Epithelial cell of prostate (primary cell): ENCODE data around the gene PCBP2.
"Not testable (repeated sequence)": the region's sequence is repeated elsewhere in the genome, so short reads cannot be mapped to it uniquely, and the experiment has no call there.

Experiments
- DNase-seq: peaks from one replicate; pipeline ENCODE4 v3.0.0-alpha.2; 2011; ENCODE audit warnings: low read depth, low spot score
- H3K27ac ChIP-seq: fragments of 450-650 bp; 2 replicates; pipeline ENCODE4 v1.5.1; 2017; ENCODE audit warnings: mild to moderate bottlenecking

The PCBP2 gene

DNA sequence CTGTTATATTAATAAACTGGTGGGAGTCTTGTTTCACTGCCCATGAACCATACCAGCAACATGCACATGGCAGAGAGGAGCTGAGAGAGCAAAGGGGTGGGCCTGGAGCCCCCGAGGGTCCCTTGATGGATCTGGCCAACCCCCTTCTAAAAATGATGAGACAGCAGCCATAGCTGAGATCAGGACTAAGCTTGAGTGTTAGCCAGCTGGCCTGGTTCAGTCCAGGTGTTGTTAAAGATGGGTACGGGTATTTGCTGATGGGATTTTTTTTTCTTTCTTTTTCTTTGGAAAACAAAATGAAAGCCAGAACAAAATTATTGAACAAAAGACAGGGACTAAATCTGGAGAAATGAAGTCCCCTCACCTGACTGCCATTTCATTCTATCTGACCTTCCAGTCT, 16.0 kb downstream of the PCBP2 start:
- peak overlapping the region; percentile 62 for H3K27ac ChIP-seq
- DNase-seq: no peak

DNA sequence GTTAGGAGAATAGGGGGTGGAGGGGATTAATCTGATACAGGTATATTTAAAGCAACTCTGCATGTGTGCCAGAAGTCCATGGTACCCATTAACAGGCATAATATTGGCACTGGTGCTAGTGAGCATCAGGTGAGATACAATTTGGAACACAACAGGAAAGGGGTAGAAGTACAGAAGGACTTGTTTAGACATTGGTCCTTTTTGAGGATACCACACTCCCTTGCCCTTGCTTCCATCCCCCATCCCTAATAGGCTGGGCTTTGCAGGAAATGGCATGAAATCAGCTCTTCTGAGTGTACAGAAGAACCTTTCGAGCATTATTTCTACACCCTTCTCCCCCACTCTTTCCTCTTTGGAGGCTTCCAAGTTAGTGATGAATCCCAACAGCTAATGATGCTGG, 16.4 kb downstream of the PCBP2 start:
- no peak for DNase-seq
- H3K27ac ChIP-seq: peak overlapping the region; percentile 62

DNA sequence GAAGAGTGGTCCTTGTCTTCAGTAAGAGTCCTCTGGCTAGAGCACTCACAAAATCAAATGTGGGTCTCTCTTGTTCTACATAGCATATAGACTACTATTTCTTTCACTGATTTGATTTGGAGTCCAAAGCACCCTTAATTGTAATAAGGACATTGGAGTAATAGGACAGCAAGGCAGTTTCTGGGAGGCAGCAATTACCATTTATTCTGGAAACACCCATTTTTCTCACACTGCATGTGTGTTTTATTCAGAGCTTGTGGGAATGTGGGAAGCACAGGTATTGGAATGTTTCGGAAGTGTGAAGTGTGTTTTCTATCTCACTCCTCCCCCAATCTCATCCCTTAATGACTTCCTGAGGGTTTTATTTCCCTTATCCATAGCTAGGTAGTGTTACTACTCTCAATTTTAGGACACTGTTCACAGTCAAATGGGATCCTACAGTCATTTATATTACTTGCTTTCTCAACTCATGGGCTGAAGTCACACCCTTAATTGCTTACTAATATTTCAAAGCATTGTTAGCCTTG, 20.2 kb downstream of the PCBP2 start:
- no peak overlapping the region for H3K27ac ChIP-seq
- DNase-seq: no peak

DNA sequence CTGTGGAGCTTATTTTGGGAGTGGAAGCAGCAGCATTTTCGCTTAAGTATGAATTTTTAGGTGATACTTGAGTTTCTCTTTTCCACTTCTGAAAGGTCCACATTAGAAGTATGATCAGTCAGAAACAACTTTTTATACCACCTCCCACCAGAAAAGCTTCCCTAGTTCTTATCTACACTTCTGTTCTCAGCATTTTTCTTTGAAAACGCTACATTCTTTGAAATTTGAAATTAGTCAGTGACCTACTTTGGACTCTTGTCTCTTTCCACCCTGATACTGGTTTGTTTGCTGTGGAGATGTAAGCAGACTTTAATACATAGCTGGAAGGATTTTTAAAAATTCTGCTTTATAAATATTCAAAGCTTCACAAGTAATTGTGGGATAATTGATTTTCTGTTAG, 22.2 kb downstream of the PCBP2 start:
- no peak for DNase-seq
- no peak overlapping the region for H3K27ac ChIP-seq

DNA sequence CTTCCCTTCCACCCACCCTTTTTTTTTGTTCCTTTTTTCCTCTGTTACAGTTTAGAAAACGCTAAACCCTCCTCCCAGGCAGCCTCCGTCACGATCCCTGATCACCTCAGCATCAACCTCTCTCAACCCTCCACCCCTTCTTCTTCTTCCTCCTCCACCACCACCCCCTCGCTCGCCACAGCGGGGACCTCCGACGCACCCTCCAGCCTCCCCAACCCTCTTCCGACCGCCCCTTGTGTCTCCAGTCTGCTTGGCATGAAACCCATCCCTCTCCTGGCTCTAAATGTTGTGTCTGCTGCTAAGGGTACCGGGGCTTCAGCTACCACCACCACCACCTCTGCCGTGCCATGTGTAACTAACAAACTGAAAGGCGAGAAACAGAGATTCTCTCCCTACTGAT, 22.9 kb downstream of the PCBP2 start:
- DNase-seq: no peak
- H3K27ac ChIP-seq: no peak overlapping the region

DNA sequence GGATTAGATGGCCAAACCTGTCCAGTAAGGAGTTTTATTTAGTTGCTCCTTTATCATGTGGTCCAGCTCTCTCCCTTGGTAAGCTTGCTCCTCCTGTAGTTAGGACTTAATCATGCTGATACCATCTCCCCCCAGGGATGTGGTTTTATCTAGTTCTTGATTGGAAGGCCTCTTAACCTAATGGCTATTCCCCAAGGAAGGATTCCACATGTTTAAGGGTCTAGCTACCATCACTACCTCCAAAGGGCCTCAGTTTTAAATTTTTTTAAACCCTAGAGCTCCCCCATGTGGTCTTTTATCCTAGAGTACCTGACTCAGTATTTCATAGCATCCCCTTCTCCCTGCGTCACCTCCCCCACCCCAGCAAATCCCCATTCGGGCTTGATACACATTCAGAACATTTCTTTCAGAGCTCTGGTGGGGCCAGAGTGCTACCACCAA, 24.9 kb downstream of the PCBP2 start:
- H3K27ac ChIP-seq: no peak overlapping the region
- DNase-seq: no peak

DNA sequence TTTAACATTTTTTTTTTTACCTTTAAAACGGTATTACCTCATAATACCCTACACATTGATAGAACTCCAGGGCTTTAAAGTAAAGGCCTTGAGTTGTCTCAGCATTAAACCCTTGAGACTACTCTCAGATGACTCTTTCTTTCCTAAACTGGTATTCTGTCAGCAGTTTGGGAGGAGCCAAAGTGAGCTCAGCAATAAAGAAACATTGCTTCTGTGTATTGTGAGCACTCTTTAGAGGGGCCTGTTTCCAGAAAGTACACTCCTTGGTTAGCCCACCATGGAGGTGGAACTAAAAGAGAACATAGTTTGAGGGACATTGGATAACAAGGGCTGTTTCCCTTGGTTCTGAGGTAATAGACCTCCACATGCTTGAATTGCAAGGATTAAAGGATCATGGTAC, 27.0 kb downstream of the PCBP2 start:
- peak overlapping the region; percentile 72 for H3K27ac ChIP-seq
- no peak for DNase-seq

DNA sequence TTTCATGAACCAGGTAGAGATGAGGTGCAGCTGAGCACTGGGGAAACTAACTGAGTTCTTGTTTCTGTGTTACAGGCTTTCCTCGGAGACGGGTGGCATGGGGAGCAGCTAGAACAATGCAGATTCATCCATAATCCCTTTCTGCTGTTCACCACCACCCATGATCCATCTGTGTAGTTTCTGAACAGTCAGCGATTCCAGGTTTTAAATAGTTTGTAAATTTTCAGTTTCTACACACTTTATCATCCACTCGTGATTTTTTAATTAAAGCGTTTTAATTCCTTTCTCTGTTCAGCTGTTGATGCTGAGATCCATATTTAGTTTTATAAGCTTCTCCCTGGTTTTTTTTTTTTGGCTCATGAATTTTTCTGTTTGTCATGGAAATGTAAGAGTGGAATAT, 27.4 kb downstream of the PCBP2 start:
- no peak for DNase-seq
- H3K27ac ChIP-seq: peak overlapping the region; percentile 72

DNA sequence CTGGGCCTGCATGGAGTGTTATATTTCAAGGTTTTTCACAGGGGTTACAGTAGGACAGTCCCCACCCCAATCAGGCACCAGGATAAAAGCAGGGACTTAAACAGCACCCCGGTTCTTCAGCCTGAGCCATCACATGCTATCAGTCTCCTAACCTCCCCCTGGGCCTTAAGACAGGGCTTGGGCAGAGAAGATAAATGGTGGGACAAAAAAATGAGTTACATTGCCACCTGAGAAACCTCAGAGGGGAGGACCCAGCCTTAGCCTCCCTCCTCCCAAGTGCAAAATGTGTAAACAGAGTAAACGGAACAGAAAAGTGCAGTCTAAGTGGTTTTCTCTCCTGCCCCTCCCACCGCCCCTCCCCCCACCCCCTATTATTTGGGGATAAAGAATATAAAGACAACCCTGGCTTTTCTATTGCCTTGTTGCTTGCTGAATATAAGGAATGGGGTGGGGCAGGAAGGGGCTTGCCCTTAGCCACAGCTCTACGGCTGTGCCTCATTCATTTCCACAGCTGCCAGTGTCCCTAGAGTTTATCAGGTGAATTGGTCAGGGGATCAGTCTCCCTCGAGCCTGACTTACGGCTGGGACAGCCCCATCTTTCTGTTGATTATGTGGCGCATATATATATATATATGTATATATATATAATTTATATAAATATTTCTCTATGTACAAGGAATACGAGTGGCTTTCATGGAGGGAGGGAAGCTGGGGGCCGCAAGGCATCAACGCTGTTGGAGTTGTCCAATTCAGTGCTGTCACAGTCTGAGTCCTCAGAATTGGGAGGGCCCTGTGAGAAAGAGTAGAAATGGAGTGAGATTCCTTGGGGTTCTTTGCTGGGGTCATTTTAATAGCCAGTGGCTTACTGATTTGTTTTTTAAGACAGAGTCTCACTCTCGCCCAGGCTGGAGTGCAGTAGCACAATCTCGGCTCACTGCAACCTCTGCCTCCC, 28.9 kb downstream of the PCBP2 start:
- no peak for DNase-seq

DNA sequence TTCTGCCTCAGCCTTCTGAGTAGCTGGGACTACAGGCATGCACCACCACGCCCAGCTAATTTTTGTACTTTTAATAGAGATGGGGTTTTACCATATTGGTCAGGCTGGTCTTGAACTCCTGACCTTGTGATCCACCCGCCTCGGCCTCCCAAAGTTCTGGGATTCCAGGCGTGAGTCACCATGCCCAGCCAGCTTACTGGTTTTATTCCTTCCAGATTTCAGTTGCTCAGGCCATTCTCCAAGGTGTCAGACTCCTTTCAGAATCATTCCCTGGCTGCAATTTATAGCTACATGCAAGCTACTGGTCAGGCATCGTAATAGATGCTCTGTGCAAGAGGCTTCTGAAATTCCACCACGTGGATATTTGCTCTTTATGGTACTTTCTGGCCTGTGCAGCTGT, 29.6 kb downstream of the PCBP2 start:
- peak overlapping the region; percentile 72 for H3K27ac ChIP-seq
- not testable (repeated sequence) for DNase-seq

More for the DNA sequence above, 28.9 kb downstream of the PCBP2 start:
- peak overlapping the region; percentile 72 for H3K27ac ChIP-seq

DNA sequence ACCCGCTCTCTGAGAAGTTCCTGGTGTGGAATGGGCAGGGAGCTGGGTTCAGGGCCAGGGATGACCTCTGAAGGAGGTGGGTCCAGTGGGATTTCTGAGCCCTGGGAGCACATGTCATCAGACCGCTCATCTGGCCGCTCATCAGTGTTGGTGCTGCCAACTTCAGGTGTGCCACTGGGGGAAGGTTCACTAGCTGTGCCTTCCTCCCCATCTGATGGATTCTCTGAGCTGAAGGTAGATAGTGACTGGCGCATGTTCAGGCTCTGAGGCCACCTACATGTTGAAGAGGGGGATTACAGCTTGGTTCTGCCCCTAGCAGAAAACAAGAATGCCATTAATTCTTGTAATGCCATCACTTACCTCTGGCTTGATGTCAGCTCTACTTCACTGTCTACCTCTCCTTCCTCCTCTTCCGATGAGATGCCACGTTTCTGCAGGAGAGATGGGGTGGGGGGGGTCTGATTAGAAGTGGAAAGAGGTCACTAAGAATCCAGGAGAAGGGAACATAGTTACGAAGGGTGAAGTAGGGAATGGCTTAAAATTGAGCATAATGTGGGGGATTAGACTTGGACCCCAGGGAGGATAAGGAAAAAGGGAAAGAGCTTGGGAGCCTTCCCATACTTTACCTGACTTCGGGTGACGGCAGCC, 30.2 kb downstream of the PCBP2 start:
- peak overlapping the region; percentile 72 for H3K27ac ChIP-seq
- no peak for DNase-seq

DNA sequence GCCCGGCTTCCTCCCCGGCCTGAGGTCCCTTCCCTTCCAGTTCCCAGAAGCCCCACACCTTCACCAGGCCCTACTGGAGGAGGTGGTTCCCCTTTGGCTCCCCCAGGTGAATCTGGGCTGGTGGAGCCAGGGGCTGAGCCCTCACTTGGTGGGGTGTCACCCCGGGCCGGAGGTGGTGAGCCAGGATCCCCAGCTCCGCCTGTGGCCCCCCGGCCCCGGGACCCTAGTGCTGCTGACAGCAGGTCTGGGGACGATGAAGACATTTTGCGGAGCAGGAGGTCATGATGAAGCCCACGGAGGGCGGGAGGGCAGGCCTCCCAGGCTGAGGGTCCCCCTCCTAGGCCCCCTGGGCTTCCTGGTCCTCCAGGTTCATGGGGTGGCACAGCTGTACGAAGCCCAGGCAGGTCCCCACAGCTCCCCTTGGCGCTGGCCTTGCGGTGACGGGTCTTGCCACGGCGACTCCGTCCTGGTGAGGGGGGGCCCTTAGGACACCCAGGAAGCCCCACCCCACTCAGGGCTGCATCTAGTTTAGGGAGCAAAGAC, 30.8 kb downstream of the PCBP2 start:
- H3K27ac ChIP-seq: peak overlapping the region; percentile 72

DNA sequence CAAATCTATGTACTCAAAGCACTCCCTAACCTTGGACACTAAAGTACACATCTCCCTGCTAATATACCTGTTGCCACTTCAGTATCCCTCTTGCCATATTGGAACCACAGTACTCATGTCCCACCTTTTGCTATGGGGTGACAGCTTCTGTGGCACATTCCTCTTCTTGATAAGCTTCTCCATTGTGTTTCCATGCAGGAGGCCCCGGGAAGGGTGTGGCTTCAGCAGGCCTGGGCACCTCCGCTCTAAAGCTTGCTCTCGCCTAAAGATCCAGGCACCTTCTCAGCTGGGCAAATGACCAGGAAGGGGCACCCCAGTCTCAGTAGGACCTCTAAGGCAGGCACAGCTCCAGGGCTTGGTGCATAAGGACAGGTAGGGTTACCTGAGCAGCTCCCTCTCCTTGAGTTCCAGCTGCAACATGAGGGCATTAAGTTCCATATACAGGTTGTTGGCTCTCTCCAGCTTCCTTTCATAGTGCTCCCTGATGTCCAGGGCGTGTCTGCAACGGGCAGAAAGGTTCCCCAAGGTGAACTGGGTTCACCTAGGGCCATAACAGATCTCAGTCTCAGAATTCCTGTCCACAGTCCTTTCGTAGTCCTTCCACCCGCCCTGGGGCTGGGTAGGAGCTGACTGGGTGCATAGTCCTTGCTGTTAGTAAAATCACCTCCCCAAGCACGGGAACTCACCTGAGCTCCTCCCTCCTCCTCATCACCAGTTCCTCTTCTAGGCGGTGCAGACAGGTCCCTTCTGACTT, 31.5 kb downstream of the PCBP2 start:
- DNase-seq: no peak
- H3K27ac ChIP-seq: peak overlapping the region; percentile 72

More for the DNA sequence above, 30.8 kb downstream of the PCBP2 start:
- DNase-seq: no peak

DNA sequence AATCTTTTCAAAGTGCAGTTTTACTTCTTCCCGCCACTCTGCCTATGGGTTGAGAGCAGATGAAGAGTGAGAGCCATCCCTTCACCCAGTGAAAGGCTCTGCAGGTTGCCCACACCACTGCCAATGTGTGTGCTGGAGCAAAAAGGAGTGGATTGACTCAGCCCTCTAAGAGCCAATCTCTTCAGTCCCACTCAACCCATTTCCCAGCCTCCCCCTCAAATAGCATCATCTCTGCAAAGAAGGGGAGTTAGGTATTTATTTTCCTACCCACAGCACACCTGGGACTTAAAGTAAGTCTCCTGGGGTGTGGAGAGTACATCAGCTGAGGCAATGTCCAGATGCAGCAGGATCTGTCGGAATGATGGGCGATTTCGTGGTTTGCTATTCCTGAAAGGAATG, 32.1 kb downstream of the PCBP2 start:
- no peak for DNase-seq
- H3K27ac ChIP-seq: peak overlapping the region; percentile 72

DNA sequence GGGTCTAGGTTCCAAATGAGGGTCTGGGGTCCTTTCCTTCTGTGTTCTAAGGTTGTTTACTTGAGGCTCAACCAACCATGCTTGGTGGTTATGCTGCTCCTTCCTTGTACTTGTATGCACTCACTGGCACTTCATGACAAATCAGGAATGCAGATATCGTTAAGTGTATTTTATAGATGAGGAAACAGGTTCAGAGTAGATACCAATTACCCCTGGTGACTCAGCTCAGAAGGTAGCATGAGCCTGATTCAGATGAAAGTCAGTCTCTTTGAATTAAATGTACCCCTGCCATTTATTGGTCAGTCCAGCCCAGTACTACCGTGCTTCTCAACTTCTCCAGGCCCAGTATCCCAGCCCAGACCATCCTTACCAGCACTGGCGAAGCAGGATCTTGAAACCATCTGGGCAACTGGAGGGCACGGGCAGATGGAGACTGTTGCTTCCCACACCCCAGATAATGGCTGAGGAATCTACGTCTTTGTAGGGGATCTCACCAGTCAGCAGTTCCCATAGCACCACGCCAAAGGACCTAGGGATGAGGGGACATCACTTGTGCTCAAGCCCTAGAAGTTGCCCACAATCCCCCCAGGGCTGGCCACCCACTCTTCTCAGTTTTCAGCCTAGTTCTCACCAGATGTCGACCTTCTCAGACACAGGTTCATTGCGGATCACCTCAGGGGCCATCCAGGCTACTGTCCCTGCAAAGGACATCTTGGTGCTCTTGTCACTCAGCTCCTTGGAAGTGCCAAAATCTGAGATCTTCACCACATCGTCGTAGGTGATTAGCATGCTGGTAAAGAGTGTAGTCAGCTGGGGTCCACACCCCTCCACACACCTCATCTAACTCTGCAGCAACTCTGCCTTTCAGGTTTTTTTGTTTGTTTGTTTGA, 33.0 kb downstream of the PCBP2 start:
- peak; percentile 67 for DNase-seq
- H3K27ac ChIP-seq: peak overlapping the region; percentile 72

DNA sequence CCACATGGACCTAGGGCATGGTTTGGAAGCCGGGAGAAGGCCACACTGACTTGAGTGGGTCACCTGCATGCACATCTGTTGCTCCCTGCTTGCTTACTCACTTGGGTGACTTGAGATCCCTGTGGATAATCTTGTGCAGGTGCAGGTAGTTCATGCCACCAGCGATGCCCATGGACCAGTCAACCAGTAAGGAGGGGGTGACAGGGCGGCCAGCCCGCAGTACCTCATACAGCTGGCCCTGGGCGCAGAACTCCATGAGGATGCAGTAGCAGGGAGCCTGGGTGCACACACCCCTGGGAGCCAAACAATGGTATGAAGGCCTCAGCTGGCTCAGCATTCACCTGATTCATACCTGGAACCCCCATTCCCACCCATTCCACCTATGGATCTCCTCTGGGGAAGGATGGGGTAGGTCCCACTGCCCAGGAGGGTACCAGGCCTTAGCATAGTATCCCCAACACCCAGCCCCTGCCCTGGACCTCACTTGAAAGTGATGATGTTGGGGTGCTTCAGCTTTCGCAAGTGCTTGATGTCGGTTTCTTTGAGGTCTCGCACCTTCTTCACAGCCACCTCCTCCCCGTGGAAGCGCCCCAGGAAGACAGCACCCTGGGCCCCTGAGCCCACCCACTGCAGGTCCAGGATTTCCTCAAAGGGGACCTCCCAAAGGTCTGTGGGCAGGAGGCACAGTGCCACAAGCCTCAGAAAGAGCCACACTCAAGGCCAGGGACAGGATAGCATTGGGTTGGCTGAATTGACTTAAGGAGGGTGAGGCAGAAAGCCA, 34.2 kb downstream of the PCBP2 start:
- DNase-seq: no peak
- no peak overlapping the region for H3K27ac ChIP-seq

DNA sequence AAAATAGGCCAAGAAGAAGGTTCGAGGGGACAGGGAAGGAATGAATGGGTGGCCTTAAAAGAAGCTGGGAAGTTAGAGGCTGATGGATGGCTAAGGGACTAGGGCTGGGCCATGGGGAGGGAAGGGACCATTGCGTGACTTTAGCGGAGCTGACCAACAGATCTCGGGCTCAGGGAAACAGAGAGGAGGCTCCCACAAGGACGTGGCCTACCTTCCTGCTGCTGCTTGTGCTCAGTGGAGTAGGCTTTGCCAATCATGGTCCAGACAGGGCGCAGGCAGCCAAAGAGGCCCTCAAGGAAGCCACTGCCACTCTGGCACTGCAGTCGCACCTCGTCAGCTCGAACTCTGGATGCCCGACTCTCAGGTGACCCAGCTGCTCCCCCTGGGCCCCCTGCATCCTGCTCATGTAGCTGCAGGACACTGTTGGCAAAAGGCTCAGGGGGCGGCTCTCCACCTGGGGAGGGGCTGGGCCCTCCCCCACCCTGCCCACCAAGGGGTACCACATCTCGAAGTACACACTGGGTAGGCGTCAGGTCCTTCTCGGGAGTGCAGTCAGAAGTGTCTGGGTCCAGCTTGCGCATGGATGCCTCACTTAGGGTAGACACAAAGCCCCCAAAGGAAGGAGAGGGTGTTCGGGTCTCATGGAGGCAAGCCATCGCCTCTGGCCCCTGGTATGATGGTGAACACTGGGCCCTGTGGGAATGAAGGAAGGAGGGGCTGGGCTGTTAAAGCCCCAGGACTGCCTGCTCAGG, 35.0 kb downstream of the PCBP2 start:
- no peak overlapping the region for H3K27ac ChIP-seq
- DNase-seq: no peak
